Stomach (tissue), 9 donors: Measurements from ENCODE around the gene CHST11. TPM values are rescaled to one million over a fixed set of nuclear protein-coding genes. Genes with fewer than 3 reads are reported as not detected.

Experiments used
- DNase-seq, 2 donors: peaks; one replicate each; pipeline versions ENCODE4 v3.0.0 to v3.0.0-alpha.2; 2013 to 2019
- H3K27ac ChIP-seq, 5 donors: fragments of 200-600 bp in 4 of 5; sonication (generic) in 4 of 5; one replicate each; pipeline ENCODE4 v1.5.1; 2013 to 2019; ENCODE audit warnings: mild to moderate bottlenecking in 1 of 5, moderate library complexity in 1 of 5
- H3K27me3 ChIP-seq, 3 donors: fragments of 200-600 bp; sonication (generic); one replicate each; pipeline ENCODE4 v1.5.1; 2017 to 2019; ENCODE audit warnings: mixed run types in 1 of 3
- H3K36me3 ChIP-seq, 4 donors: fragments of 200-600 bp; sonication (generic); 1 replicate in 3 of 4; 2 replicates in 1 of 4; pipeline ENCODE4 v1.5.1; 2016 to 2019
- H3K4me1 ChIP-seq, 4 donors: fragments of 200-600 bp; sonication (generic); one replicate each; pipeline ENCODE4 v1.5.1; 2016 to 2019
- H3K4me3 ChIP-seq, 4 donors: fragments of 200-600 bp; sonication (generic) in 3 of 4; one replicate each; pipeline ENCODE4 v1.5.1; 2016 to 2019; ENCODE audit warnings: mild to moderate bottlenecking in 1 of 4
- H3K9me3 ChIP-seq, 4 donors: fragments of 200-600 bp; sonication (generic); one replicate each; pipeline ENCODE4 v1.5.1; 2016 to 2019
- EP300 ChIP-seq: sonication (generic); formaldehyde crosslinking; IDR thresholded peaks from one replicate; pipeline ENCODE4 v1.6.1; 2017; ENCODE audit warnings: antibody characterized with exemption
- POLR2A ChIP-seq, 4 donors: fragments of 450-650 bp; IDR thresholded peaks; one replicate each; pipeline ENCODE4 v1.6.1; 2016; ENCODE audit warnings: antibody characterized with exemption in 4 of 4, control low read depth in 2 of 4, mild to moderate bottlenecking in 1 of 4, moderate library complexity in 1 of 4
- POLR2AphosphoS5 ChIP-seq, 3 donors: sonication (generic); formaldehyde crosslinking; IDR thresholded peaks; one replicate each; pipeline ENCODE4 v1.6.1; 2016; ENCODE audit warnings: antibody characterized with exemption in 3 of 3
- WGBS, 5 donors: extraction: QIAGEN DNeasy Blood & Tissue Kit in 3 of 5; methylation state at CpG; one replicate each; pipeline versions ENCODE4 v1.1.5 to v1.1.7; 2013 to 2018; 5-methylcytosine and 5-hydroxymethylcytosine counted together
- intact Hi-C: fragments of 100-400 bp; cut with DNase I; formaldehyde crosslinking; loops from one replicate; pipeline ENCODE4 v1.15.1; 2023; ENCODE audit warnings: low total_unique reads
- polyA plus RNA-seq, 3 donors: library from polyadenylated mRNA; stranded (reverse); fragments of 200-250 nt; gene quantifications; one replicate each; pipeline ENCODE4 v1.2.3, GENCODE V29; 2013
- total RNA-seq, 5 donors: library from RNA; depleted of rRNA; stranded (reverse); fragments of >200 nt; gene quantifications; one replicate each; pipeline versions ENCODE4 v1.1.0 to v1.2.3, GENCODE V29; 2014 to 2016
- TF ChIP-seq, protein P1 (sequence below), 7 experiments: fragments of 450-650 bp in 4 of 7; fragments of 200-600 bp in 3 of 7; sonication (generic) in 3 of 7; IDR thresholded peaks; one replicate each; pipeline ENCODE4 v1.5.1; 2016 to 2019; ENCODE audit warnings: antibody characterized with exemption in 7 of 7, control low read depth in 2 of 7, mild to moderate bottlenecking in 1 of 7
- donor health status: healthy with polysubstance abuse.
- donor health status: Bipolar disorder and iron deficiency.
- donor health status: healthy.

Gene CHST11
- total and polyA plus RNA-seq, 8 donors: 2.3 to 192 (median 18.6) TPM

DNA sequence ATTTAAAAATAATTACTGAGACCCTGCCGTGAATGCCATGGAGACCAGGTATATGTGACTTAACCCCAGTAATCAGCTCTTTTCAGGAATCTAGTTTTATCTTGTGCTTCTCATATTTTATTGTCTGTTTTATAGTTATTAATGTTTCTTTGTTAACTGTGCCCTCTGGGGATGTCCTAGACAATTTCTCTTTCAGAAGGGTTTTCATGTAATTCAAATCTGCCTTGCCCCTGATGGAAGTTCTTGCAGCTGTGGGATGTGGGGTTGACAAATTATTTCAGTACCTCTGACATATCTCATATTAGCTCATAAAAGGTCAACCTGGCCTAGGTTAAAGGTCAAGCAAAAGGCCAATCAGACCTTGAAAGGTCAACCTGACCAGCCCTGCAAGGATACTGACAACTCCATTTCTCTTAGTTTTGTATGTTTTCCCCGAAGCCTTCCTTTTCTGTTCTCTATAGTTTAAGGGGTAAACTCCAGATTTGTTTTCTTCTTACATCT, 319.0 kb downstream of the CHST11 start:
- DNase-seq: no peak
- intact Hi-C loops: no loop called here
- peaks cover 0 to 4% (median 0%) of the 10 kb centered on the region in 4 donors for H3K4me1 ChIP-seq
- no peak overlapping the region for H3K4me3 ChIP-seq
- no peaks in the 10 kb centered on the region for H3K36me3 ChIP-seq
- no peak for TF ChIP-seq EP300
- TF ChIP-seq, protein P1, sequence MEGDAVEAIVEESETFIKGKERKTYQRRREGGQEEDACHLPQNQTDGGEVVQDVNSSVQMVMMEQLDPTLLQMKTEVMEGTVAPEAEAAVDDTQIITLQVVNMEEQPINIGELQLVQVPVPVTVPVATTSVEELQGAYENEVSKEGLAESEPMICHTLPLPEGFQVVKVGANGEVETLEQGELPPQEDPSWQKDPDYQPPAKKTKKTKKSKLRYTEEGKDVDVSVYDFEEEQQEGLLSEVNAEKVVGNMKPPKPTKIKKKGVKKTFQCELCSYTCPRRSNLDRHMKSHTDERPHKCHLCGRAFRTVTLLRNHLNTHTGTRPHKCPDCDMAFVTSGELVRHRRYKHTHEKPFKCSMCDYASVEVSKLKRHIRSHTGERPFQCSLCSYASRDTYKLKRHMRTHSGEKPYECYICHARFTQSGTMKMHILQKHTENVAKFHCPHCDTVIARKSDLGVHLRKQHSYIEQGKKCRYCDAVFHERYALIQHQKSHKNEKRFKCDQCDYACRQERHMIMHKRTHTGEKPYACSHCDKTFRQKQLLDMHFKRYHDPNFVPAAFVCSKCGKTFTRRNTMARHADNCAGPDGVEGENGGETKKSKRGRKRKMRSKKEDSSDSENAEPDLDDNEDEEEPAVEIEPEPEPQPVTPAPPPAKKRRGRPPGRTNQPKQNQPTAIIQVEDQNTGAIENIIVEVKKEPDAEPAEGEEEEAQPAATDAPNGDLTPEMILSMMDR (IDR thresholded peaks at IDR 0.05): no peak
- no peak for TF ChIP-seq POLR2AphosphoS5 (IDR thresholded peaks at IDR 0.05)
- no peak for TF ChIP-seq POLR2A (IDR thresholded peaks at IDR 0.05)
- no peaks in the 10 kb centered on the region for H3K27me3 ChIP-seq
- no peak overlapping the region for H3K27ac ChIP-seq
- WGBS, 5 donors: 90 to 96% (median 95%) methylated on average over 2 of the region's 2 CpGs
- peaks cover 0 to 30% (median 13%) of the 10 kb centered on the region in 4 donors for H3K9me3 ChIP-seq

DNA sequence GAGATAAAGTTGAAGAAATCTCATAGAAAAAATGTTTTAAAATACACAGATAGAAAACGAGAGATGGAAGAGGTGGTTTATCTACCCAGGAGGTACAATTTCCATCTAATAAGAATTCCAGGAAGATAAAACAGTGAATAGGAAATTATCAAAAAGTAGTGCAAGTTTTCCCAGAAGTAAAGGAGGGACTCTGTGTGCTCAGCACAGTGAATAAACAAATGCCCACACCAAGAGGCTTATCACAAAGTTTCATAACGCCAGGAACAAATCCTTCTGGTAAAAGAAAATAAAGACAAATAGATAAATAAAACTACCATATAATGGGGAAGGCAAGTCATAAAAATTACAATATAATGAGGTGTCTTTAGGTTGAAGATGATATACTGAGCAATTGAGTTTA, 322.4 kb downstream of the CHST11 start:
- DNase-seq: no peak
- Histone ChIP-seq H3K27ac (no peak overlapping the region), H3K4me3 (no peak overlapping the region), H3K9me3 (peaks cover 0 to 17% (median 4%) of the 10 kb centered on the region in 4 donors), H3K4me1 (peaks cover 0 to 4% (median 0%) of the 10 kb centered on the region in 4 donors), H3K36me3 (no peaks in the 10 kb centered on the region), H3K27me3 (no peaks in the 10 kb centered on the region)
- 24 to 42% (median 34%) methylated on average over 2 of the region's 2 CpGs for WGBS, 5 donors
- no peak for TF ChIP-seq POLR2AphosphoS5 (IDR thresholded peaks at IDR 0.05)
- TF ChIP-seq POLR2A (IDR thresholded peaks at IDR 0.05): no peak
- no peak for TF ChIP-seq EP300
- TF ChIP-seq, protein P1 (IDR thresholded peaks at IDR 0.05): no peak
- intact Hi-C loops: no loop called here

DNA sequence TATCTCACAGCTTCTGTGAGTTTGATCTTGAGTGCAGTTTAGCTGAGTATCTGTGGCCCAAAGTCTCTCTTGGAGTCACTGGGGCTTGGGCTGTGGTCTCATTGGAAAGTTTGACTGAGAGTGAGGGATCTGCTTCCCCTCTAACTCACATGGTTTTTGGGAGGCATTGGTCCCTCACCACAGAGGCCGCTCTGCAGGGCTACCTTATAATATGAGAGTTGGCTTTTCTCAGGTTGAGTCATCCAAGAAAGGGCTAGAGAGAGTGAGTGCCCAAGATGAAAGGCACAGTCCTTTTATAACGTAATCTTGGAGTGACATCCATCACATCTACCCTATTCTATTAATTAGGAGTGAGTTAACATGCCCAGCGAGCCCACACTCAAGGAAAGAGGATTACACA, 325.5 kb downstream of the CHST11 start:
- Histone ChIP-seq H3K4me1 (peaks cover 0 to 4% (median 0%) of the 10 kb centered on the region in 4 donors), H3K4me3 (no peak overlapping the region), H3K27ac (no peak overlapping the region), H3K27me3 (no peaks in the 10 kb centered on the region), H3K36me3 (no peaks in the 10 kb centered on the region), H3K9me3 (peaks cover 0 to 17% (median 4%) of the 10 kb centered on the region in 4 donors)
- DNase-seq: no peak
- intact Hi-C loops: no loop called here
- no peak for TF ChIP-seq POLR2AphosphoS5 (IDR thresholded peaks at IDR 0.05)
- TF ChIP-seq, protein P1 (IDR thresholded peaks at IDR 0.05): no peak
- 82 to 91% (median 87%) methylated on average over 3 of the region's 3 CpGs for WGBS, 5 donors

DNA sequence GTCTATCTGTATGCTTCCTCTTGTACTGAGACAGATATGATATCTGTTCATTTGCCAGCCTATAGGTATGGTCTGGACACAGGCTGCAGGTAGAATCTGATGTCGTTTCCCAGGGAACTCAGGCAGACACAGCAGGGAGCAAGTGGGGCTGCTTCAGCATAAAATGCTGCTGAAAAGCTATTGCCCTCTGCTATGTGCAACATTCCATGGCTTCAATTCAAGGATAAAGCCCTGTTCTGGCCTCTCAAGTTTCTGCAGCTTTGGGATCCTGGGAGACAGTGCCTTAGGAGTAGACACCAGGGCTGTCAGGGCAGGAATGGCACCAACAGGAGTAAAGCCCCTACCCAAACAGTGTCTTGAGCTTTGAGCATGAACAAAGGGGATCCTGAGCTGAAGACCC, 327.8 kb downstream of the CHST11 start:
- WGBS, 5 donors: 50 to 73% (median 70%) methylated on average over 1 of the region's 1 CpG
- TF ChIP-seq POLR2AphosphoS5 (IDR thresholded peaks at IDR 0.05) (no peak), POLR2A (IDR thresholded peaks at IDR 0.05) (no peak), EP300 (no peak)
- TF ChIP-seq, protein P1 (IDR thresholded peaks at IDR 0.05): no peak
- Histone ChIP-seq H3K27ac (no peak overlapping the region), H3K4me3 (no peak overlapping the region), H3K9me3 (peaks cover 0 to 17% (median 4%) of the 10 kb centered on the region in 4 donors), H3K27me3 (no peaks in the 10 kb centered on the region), H3K36me3 (no peaks in the 10 kb centered on the region), H3K4me1 (peaks cover 0 to under 1% (median 0%) of the 10 kb centered on the region in 4 donors)
- peak in 1 of 2 donors; percentile 29 for DNase-seq
- intact Hi-C loops: no loop called here
